Uterus (tissue), 2 donors: ENCODE results near the gene PRADC1.

Experiments used
- POLR2A ChIP-seq, 2 donors: fragments of 450-650 bp; IDR thresholded peaks; one replicate each; pipeline ENCODE4 v1.6.1; 2016; ENCODE audit warnings: antibody characterized with exemption in 2 of 2, mild to moderate bottlenecking in 1 of 2, moderate library complexity in 1 of 2
- TF ChIP-seq, protein P1 (sequence below), 4 experiments: fragments of 200-600 bp in 2 of 4; fragments of 450-650 bp in 2 of 4; sonication (generic) in 2 of 4; IDR thresholded peaks; one replicate each; pipeline ENCODE4 v1.5.1; 2016 to 2019; ENCODE audit warnings: antibody characterized with exemption in 4 of 4, mild to moderate bottlenecking in 2 of 4, moderate library complexity in 1 of 4

DNA sequence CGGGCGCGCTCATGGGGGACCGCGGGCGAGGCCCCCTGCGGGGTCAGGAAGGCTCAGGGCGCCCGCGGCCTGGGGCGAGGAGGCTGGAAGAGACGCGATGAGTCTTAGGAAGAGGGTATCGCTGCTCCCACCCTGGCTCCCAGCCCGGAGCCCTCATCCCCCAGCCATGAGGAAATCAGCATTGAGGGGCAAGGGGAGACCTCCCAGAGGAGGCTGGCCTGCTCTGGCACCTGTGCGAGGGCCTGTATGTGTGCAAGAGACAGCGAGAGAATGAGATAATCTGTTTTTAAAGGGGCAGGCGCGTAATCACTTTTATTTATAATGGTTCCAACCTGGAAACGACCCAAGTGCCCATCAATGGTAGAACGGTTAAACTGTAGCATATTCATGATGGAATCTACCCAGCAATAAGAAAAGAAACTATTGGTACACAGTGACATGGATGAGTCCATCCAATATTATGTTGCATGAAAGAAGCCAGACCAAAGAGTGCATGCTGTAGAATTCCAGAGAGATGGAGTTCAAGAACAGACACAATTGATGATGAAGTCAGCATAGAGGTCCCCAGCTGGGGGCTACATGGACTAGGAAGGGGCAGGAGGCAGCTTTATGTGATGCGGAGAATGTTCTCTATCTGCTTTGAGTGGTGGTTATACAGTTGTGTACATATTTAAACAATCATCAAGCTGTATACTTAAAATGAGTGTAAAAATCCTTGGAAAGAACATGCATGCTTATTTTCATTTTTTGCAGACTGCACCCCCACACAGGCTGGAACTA, 36.8 kb upstream of the PRADC1 start:
- TF ChIP-seq, protein P1, sequence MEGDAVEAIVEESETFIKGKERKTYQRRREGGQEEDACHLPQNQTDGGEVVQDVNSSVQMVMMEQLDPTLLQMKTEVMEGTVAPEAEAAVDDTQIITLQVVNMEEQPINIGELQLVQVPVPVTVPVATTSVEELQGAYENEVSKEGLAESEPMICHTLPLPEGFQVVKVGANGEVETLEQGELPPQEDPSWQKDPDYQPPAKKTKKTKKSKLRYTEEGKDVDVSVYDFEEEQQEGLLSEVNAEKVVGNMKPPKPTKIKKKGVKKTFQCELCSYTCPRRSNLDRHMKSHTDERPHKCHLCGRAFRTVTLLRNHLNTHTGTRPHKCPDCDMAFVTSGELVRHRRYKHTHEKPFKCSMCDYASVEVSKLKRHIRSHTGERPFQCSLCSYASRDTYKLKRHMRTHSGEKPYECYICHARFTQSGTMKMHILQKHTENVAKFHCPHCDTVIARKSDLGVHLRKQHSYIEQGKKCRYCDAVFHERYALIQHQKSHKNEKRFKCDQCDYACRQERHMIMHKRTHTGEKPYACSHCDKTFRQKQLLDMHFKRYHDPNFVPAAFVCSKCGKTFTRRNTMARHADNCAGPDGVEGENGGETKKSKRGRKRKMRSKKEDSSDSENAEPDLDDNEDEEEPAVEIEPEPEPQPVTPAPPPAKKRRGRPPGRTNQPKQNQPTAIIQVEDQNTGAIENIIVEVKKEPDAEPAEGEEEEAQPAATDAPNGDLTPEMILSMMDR (IDR thresholded peaks at IDR 0.05) = no peak
- TF ChIP-seq POLR2A (IDR thresholded peaks at IDR 0.05) = no peak
